Measurements from ENCODE around the gene NCOR2. TPM values are rescaled to one million over a fixed set of nuclear protein-coding genes. Genes with fewer than 3 reads are reported as not detected.

NCOR2 gene
- total RNA-seq, 4 donors from 2014 or later, result 41.8 to 133 (median 66.4) TPM

- no peak for TF ChIP-seq CTCF (IDR thresholded peaks at IDR 0.05; ENCODE audit: low read depth)
Observed at GRCh38 chr12:124605150-124605882, 37.9 kb upstream of the NCOR2 start.

DNA sequence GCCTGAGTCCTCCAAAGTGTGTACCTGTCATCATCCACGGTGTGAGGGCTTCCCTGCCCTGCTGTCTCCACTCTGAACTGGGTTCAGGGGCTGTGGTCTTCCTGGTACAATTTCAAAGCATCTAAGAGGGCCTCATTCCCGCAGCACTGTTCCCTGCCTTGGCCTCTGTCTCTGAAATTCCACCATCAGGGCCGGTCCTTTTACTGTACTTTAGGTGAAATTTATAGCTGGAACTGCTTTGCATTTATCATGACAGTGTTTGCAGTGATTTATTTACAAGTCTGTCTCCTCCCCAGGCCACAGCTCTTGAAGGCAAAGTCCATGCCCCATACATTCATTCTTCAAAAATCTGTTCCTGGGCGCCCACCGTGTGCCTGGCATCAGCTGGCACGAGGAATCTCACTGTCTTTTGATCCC lies 36.9 kb upstream of the NCOR2 start:
- TF ChIP-seq CTCF (IDR thresholded peaks at IDR 0.05; ENCODE audit: low read depth), result no peak

GRCh38 chr12:124603831-124604251 lies 36.4 kb upstream of the NCOR2 start:
- TF ChIP-seq CTCF (IDR thresholded peaks at IDR 0.05; ENCODE audit: low read depth), result no peak

DNA sequence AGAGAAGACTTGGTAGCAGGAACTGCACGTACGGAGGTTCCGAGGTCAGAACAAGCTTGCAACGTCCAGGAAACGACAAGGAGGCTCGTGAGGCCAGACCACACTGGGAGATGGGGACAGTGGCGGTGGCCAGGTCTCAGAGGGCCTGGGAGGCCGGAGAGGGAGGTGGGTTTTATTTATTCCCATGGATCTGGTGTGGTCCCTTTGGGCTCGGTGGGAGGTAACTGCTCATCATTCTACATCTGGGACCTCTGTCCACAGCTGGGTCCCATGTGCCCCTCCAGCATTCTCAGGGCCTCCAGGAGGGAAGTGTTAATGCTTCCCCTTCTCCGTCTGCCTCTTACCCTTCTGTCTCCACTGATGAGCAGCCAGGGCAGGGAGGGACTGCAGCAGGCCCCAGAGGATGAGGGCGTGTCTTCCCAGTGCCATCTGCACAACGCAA lies 35.7 kb upstream of the NCOR2 start:
- TF ChIP-seq CTCF (IDR thresholded peaks at IDR 0.05; ENCODE audit: low read depth), result no peak

GRCh38 chr12:124601706-124602105 lies 34.3 kb upstream of the NCOR2 start:
- no peak for TF ChIP-seq CTCF (IDR thresholded peaks at IDR 0.05; ENCODE audit: low read depth)

DNA sequence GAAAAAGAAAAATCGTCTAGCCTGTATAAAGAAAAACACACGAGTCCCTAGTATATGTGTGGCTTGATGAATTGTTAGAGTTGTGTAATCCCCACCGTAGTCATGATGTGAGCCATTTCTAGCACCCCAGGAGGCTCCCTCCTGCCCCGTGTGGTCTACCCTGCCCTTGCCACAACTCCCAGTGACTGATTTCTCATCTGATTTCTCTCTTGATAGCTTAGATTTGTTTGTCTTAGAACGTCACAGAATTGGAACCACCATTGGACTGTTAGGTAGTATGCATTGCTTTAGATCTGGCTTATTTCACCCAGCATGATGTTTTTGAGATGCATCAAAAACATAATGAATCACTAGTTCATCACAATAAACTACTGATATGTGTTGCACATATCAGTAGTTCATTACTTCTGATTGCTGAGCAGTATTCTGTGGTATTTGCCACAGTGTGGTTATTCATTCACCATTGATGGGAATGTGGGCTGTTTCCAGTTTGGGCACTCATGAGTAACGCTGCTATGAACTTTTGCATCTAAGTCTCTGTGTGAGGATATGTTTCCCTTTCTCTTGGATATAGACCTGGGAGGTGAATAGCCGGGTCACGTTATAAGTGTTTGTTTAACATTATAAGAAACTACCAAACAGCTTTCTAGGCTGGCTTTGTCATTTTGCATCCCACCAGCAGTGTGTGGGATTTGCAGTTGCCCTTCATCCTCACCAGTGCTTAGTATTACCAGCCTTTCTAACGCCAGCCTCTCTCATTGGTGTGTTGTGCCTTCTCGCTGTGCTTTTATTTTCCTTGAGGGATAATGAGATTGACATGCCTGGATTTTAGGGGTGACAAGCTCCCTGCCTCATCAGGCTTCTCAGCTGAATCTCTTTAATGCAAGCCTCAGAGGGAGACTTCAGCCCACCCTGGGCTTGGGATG lies 31.9 kb upstream of the NCOR2 start:
- TF ChIP-seq CTCF (IDR thresholded peaks at IDR 0.05; ENCODE audit: low read depth), result no peak

DNA sequence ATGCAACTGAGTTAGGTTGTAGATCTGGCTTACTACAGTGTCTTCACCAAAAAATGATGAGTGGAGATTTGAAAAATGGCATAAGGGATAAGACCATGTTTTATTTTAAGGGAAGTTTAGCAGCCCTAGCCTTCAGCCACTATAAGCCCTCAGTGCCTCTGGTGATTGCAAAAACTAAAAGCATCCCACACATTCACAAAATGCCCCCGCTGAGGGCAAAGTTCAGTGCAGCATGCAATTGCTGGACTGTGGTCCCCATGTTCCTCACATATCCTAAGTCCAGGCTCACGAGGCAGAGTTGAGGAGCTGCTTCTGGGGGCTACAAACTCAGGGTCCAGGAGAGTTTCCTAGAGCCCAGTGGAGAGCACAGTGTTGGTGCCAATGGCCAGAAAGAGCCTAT lies 29.6 kb upstream of the NCOR2 start:
- no peak for TF ChIP-seq CTCF (IDR thresholded peaks at IDR 0.05; ENCODE audit: low read depth)
